Measurements from ENCODE around the gene CEP295NL.
"Not testable (repeated sequence)": the region's sequence is repeated elsewhere in the genome, so short reads cannot be mapped to it uniquely, and the experiment has no call there.

CEP295NL gene

GRCh38 chr17:78891406-78892061 lies 11.5 kb downstream of the CEP295NL start:
- H3K27me3 ChIP-seq (ENCODE audit: control insufficient read depth in 1 of 2, insufficient read depth in 1 of 2, low read length in 2 of 2) = no peaks in the 10 kb centered on the region
- H4K8ac ChIP-seq (ENCODE audit: low read length) = no peak overlapping the region
- H2BK12ac ChIP-seq (ENCODE audit: low read length in 2 of 2) = no peak overlapping the region
- no peak overlapping the region for H2BK5ac ChIP-seq (ENCODE audit: low read depth, low read length, poor library complexity, severe bottlenecking)
- no peak overlapping the region for H3K4me2 ChIP-seq (ENCODE audit: low read length, poor library complexity, severe bottlenecking)
- H3K4ac ChIP-seq (ENCODE audit: low read depth in 1 of 2, low read length in 2 of 2) = no peak overlapping the region
- H3K4me1 ChIP-seq (ENCODE audit: control insufficient read depth, insufficient read depth, low read depth, low read length) = peaks cover 12% of the 10 kb centered on the region
- H4K91ac ChIP-seq (ENCODE audit: low read length) = no peak overlapping the region
- no peak overlapping the region for H2AK5ac ChIP-seq (ENCODE audit: low read length, severe bottlenecking)
- DNase-seq = no peak
- peaks cover 43 to 63% of the 10 kb centered on the region in 2 experiments for H3K36me3 ChIP-seq (ENCODE audit: control insufficient read depth in 1 of 2, insufficient read depth in 2 of 2, low read depth in 1 of 2, low read length in 2 of 2)
- WGBS = 94% methylated on average over 21 of the region's 21 CpGs
- no peak overlapping the region for H3K18ac ChIP-seq (ENCODE audit: low read depth in 1 of 2, low read length in 2 of 2)
- H3K23ac ChIP-seq (ENCODE audit: low read length in 2 of 2) = no peak overlapping the region
- H2AFZ ChIP-seq (ENCODE audit: low read depth, low read length) = no peak overlapping the region
- H3K14ac ChIP-seq (ENCODE audit: low read length in 2 of 2) = no peak overlapping the region
- no peak overlapping the region for H2BK120ac ChIP-seq (ENCODE audit: low read depth, low read length)
- H3K9me3 ChIP-seq (ENCODE audit: control insufficient read depth, low read length) = no peaks in the 10 kb centered on the region
- no peak overlapping the region for H3K4me3 ChIP-seq (ENCODE audit: insufficient read depth in 1 of 2, low read depth in 1 of 2, low read length in 2 of 2)
- H2BK15ac ChIP-seq (ENCODE audit: low read depth, poor library complexity, severe bottlenecking) = no peak overlapping the region
- no peak overlapping the region for H3K9ac ChIP-seq (ENCODE audit: low read length)
- H3K27ac ChIP-seq (ENCODE audit: low read length, poor library complexity, severe bottlenecking) = no peak overlapping the region
- H3K79me1 ChIP-seq (replicated peaks; ENCODE audit: low read length, poor library complexity, severe bottlenecking) = peaks cover 46% of the 10 kb centered on the region

- Histone ChIP-seq H2BK5ac (ENCODE audit: low read depth, low read length, poor library complexity, severe bottlenecking) (no peak overlapping the region), H3K9me3 (ENCODE audit: control insufficient read depth, low read length) (no peaks in the 10 kb centered on the region), H3K4ac (ENCODE audit: low read depth in 1 of 2, low read length in 2 of 2) (no peak overlapping the region), H3K27me3 (ENCODE audit: control insufficient read depth in 1 of 2, insufficient read depth in 1 of 2, low read length in 2 of 2) (no peaks in the 10 kb centered on the region), H3K4me3 (ENCODE audit: insufficient read depth in 1 of 2, low read depth in 1 of 2, low read length in 2 of 2) (no peak overlapping the region), H2BK15ac (ENCODE audit: low read depth, poor library complexity, severe bottlenecking) (no peak overlapping the region), H3K4me2 (ENCODE audit: low read length, poor library complexity, severe bottlenecking) (no peak overlapping the region), H2AK5ac (ENCODE audit: low read length, severe bottlenecking) (no peak overlapping the region), H3K14ac (ENCODE audit: low read length in 2 of 2) (no peak overlapping the region), H3K18ac (ENCODE audit: low read depth in 1 of 2, low read length in 2 of 2) (no peak overlapping the region), H3K36me3 (ENCODE audit: control insufficient read depth in 1 of 2, insufficient read depth in 2 of 2, low read depth in 1 of 2, low read length in 2 of 2) (peaks cover 34 to 67% of the 10 kb centered on the region in 2 experiments), H3K27ac (ENCODE audit: low read length, poor library complexity, severe bottlenecking) (no peak overlapping the region), H3K9ac (ENCODE audit: low read length) (no peak overlapping the region), H2BK12ac (ENCODE audit: low read length in 2 of 2) (no peak overlapping the region), H2BK120ac (ENCODE audit: low read depth, low read length) (no peak overlapping the region), H3K79me1 (replicated peaks; ENCODE audit: low read length, poor library complexity, severe bottlenecking) (peaks cover 53% of the 10 kb centered on the region), H3K4me1 (ENCODE audit: control insufficient read depth, insufficient read depth, low read depth, low read length) (peaks cover 19% of the 10 kb centered on the region), H4K8ac (ENCODE audit: low read length) (no peak overlapping the region), H3K23ac (ENCODE audit: low read length in 2 of 2) (no peak overlapping the region), H2AFZ (ENCODE audit: low read depth, low read length) (no peak overlapping the region), H4K91ac (ENCODE audit: low read length) (no peak overlapping the region)
- WGBS = 98% methylated on average over 16 of the region's 16 CpGs
- DNase-seq = no peak
These were observed 12.5 kb downstream of the CEP295NL start for GRCh38 chr17:78890498-78890897.

GRCh38 chr17:78890096-78890495 lies 12.9 kb downstream of the CEP295NL start:
- Histone ChIP-seq H3K36me3 (ENCODE audit: control insufficient read depth in 1 of 2, insufficient read depth in 2 of 2, low read depth in 1 of 2, low read length in 2 of 2) (peaks cover 34 to 70% of the 10 kb centered on the region in 2 experiments), H3K4me1 (ENCODE audit: control insufficient read depth, insufficient read depth, low read depth, low read length) (peaks cover 23% of the 10 kb centered on the region), H3K79me1 (replicated peaks; ENCODE audit: low read length, poor library complexity, severe bottlenecking) (peaks cover 55% of the 10 kb centered on the region)
- not testable (repeated sequence) for H3K4me3 ChIP-seq (ENCODE audit: insufficient read depth in 1 of 2, low read depth in 1 of 2, low read length in 2 of 2); H4K91ac ChIP-seq (ENCODE audit: low read length); H3K14ac ChIP-seq (ENCODE audit: low read length in 2 of 2); H3K9ac ChIP-seq (ENCODE audit: low read length); H3K27ac ChIP-seq (ENCODE audit: low read length, poor library complexity, severe bottlenecking); H2AK5ac ChIP-seq (ENCODE audit: low read length, severe bottlenecking); H3K27me3 ChIP-seq (ENCODE audit: control insufficient read depth in 1 of 2, insufficient read depth in 1 of 2, low read length in 2 of 2); H2AFZ ChIP-seq (ENCODE audit: low read depth, low read length); H3K4me2 ChIP-seq (ENCODE audit: low read length, poor library complexity, severe bottlenecking); H3K23ac ChIP-seq (ENCODE audit: low read length in 2 of 2); H3K18ac ChIP-seq (ENCODE audit: low read depth in 1 of 2, low read length in 2 of 2); DNase-seq; H2BK12ac ChIP-seq (ENCODE audit: low read length in 2 of 2); H2BK15ac ChIP-seq (ENCODE audit: low read depth, poor library complexity, severe bottlenecking); H3K9me3 ChIP-seq (ENCODE audit: control insufficient read depth, low read length); H3K4ac ChIP-seq (ENCODE audit: low read depth in 1 of 2, low read length in 2 of 2); H2BK5ac ChIP-seq (ENCODE audit: low read depth, low read length, poor library complexity, severe bottlenecking); H4K8ac ChIP-seq (ENCODE audit: low read length); H2BK120ac ChIP-seq (ENCODE audit: low read depth, low read length)
- 91% methylated on average over 10 of the region's 11 CpGs for WGBS

- Histone ChIP-seq H3K4me3 (ENCODE audit: insufficient read depth in 1 of 2, low read depth in 1 of 2, low read length in 2 of 2) (no peak overlapping the region), H3K18ac (ENCODE audit: low read depth in 1 of 2, low read length in 2 of 2) (no peak overlapping the region), H2BK12ac (ENCODE audit: low read length in 2 of 2) (no peak overlapping the region), H3K4me2 (ENCODE audit: low read length, poor library complexity, severe bottlenecking) (no peak overlapping the region), H3K9me3 (ENCODE audit: control insufficient read depth, low read length) (no peaks in the 10 kb centered on the region), H3K36me3 (ENCODE audit: control insufficient read depth in 1 of 2, insufficient read depth in 2 of 2, low read depth in 1 of 2, low read length in 2 of 2) (peaks cover 38 to 72% of the 10 kb centered on the region in 2 experiments), H3K9ac (ENCODE audit: low read length) (no peak overlapping the region), H2BK15ac (ENCODE audit: low read depth, poor library complexity, severe bottlenecking) (no peak overlapping the region), H3K14ac (ENCODE audit: low read length in 2 of 2) (no peak overlapping the region), H3K23ac (ENCODE audit: low read length in 2 of 2) (no peak overlapping the region), H2BK5ac (ENCODE audit: low read depth, low read length, poor library complexity, severe bottlenecking) (no peak overlapping the region), H4K8ac (ENCODE audit: low read length) (no peak overlapping the region), H2AK5ac (ENCODE audit: low read length, severe bottlenecking) (no peak overlapping the region), H2BK120ac (ENCODE audit: low read depth, low read length) (no peak overlapping the region), H4K91ac (ENCODE audit: low read length) (no peak overlapping the region), H3K4ac (ENCODE audit: low read depth in 1 of 2, low read length in 2 of 2) (no peak overlapping the region), H2AFZ (ENCODE audit: low read depth, low read length) (no peak overlapping the region), H3K4me1 (ENCODE audit: control insufficient read depth, insufficient read depth, low read depth, low read length) (peaks cover 29% of the 10 kb centered on the region), H3K27ac (ENCODE audit: low read length, poor library complexity, severe bottlenecking) (no peak overlapping the region), H3K79me1 (replicated peaks; ENCODE audit: low read length, poor library complexity, severe bottlenecking) (peaks cover 60% of the 10 kb centered on the region), H3K27me3 (ENCODE audit: control insufficient read depth in 1 of 2, insufficient read depth in 1 of 2, low read length in 2 of 2) (no peaks in the 10 kb centered on the region)
- WGBS = 94% methylated on average over 8 of the region's 8 CpGs
- no peak for DNase-seq
These were observed 13.5 kb downstream of the CEP295NL start for GRCh38 chr17:78889531-78889930.
